ENCODE measurements around the gene ZNF503.

ZNF503 gene

GRCh38 chr10:75407224-75407712 lies 5.7 kb upstream of the ZNF503 start:
- FAIRE-seq = no peak
- DNase-seq (ENCODE audit: insufficient read length, low spot score) = no peak

DNA sequence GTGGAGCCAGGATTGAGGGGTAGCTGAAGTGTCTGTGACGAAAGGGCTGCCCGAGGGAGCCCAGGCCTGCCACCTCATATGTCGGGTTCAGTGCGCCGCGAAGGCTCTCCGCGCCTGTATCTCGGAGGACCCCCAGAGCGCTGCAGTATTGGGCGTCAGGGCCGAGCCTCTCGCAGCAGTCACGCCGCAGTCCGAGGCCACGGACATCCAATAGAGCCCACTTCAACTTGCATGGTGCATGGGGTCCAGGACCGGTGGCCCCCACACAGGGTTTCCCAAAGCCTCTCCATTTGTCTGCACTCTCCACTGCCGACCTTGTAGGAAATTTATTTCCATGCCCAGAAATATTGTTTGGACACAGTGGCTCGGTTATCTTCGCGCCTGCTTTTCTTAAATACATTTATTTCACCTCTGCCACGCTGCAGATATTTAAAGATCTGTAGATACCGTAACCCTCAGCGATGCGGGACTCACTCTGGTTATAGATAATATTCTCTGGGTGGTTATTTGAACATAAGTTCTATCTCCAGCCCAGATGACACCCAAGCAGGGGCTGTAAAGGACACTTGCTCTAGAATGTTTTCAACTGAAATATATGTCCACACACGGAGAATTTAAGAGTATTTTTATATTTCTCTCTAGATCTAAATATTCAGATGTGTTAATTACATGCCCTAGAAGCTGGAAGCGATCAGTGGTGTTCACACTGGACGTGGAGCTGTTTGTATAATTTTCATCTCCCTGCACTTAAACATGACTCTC lies 5.1 kb upstream of the ZNF503 start:
- FAIRE-seq = no peak

DNA sequence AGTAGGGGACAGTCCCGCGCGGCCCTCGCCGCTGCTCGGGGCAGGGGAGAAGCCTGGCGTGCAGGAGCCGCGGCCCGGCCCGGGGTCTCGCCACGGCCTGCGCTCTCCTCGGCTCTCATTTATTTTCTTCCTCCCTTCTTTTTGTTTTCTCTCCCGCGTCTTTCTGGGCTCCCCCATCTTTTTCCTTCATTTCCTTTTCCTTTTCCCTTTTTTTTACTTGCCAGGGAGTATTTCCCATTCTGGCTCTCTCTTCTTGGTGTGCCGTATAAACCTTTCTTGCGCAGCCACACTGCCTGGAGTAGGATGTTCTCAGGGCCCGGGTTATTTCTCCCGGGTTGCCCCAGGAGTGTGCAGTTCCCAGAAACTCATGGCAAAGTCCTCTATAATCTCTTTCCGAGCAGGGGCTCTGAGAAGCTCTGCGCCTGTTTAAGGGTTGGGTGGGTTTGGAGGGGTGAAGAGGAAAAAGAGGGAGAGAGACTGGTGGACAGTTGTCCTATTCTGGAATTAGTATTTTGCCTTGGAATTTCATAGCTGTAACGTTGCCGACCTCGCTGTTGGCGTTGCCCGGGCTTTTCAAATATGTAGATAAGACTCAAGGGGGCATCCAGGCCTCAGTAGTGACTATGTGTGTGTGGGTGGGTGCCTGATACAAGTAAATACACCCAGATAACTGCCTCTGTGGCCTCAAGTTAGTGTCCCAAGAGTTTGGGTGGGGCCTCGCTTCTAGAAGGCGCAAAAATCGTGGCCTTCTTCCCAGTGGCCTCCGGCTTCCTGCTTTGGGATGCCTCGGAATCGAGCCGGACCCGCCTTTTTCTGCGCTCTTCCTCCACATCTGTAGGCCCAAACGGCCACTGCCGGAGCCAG lies 4.3 kb upstream of the ZNF503 start:
- FAIRE-seq (no peak), DNase-seq (ENCODE audit: insufficient read length, low spot score) (no peak)

More for the DNA sequence above, 5.1 kb upstream of the ZNF503 start:
- no peak for DNase-seq (ENCODE audit: insufficient read length, low spot score)

GRCh38 chr10:75404815-75405597 lies 3.4 kb upstream of the ZNF503 start:
- no peak for FAIRE-seq
- no peak for DNase-seq (ENCODE audit: insufficient read length, low spot score)

- peak; percentile 72 for DNase-seq (ENCODE audit: insufficient read length, low spot score)
- FAIRE-seq = peak; percentile 83
Observed at GRCh38 chr10:75403939-75404814, 2.6 kb upstream of the ZNF503 start.

DNA sequence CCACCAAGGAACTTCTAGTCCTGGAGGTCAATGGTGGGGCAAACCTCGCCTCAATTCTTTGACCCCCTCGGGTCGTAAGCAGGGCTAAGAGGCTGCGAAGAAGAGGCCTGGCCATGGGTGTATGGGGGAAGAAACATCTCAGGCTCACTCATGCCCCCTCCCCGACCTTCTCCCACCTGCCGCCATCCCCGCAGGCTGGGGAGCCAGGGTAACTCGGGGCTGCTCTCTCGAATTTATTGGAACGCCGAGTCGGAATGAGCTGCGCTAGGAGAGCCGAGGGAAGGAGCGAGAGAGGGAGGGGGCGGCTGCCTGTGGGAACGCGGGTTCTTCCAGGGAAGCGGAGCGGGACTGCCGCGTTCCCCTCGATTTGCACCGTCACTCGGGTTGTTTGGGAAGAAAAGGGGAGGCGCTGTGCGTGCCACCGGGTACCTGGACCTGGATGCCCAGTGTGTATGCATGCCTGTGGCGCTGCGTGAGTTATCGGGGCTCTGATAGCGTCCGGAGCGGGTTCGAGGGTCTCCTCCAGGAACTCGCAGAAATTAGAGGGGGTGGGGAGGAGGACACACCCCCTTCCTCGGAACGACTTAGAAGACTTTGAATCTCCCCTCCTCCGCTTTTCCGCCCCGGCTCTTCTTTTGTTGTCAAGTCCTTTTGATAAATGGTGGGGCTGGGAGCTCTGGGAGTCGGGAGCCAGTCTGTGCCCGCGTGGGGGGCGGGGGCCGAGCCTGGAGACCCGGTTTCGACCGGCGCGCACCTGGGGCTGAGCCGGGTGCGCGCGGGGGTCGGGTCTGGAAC lies 1.8 kb upstream of the ZNF503 start:
- FAIRE-seq (no peak), DNase-seq (ENCODE audit: insufficient read length, low spot score) (no peak)

DNA sequence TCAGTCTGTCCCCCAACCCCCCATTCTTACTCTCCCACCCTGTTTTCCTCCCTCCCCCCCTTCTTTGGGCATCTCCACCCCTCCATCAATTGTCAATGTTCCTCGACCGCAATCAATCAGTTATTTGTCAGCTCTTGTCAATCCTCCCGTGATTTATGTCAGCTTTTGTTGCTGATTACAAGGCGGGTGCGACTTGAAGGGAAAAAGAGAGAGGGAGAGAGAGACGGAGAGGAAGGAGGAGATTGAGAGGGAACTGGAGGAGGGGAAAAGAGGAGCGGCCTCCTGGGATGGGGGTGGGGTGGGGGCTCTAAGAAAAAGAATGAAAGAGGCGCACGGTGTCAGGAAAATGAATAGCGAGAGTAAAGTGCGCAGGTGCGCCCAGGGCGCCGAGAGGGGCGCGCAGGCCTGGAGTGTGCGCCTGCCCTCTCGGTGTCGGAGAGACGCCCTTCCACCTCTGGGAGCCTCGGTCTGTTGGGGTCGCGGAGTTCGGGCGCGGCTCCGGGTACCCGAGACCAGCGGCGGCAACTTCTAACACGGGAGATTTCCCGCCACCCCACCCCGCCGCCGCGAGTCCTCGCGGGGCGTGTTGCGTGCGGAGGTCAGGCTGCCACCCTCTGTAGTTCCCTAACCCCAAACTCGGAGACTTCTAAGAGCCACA lies 1.1 kb upstream of the ZNF503 start:
- DNase-seq (ENCODE audit: insufficient read length, low spot score) (no peak), FAIRE-seq (no peak)

DNA sequence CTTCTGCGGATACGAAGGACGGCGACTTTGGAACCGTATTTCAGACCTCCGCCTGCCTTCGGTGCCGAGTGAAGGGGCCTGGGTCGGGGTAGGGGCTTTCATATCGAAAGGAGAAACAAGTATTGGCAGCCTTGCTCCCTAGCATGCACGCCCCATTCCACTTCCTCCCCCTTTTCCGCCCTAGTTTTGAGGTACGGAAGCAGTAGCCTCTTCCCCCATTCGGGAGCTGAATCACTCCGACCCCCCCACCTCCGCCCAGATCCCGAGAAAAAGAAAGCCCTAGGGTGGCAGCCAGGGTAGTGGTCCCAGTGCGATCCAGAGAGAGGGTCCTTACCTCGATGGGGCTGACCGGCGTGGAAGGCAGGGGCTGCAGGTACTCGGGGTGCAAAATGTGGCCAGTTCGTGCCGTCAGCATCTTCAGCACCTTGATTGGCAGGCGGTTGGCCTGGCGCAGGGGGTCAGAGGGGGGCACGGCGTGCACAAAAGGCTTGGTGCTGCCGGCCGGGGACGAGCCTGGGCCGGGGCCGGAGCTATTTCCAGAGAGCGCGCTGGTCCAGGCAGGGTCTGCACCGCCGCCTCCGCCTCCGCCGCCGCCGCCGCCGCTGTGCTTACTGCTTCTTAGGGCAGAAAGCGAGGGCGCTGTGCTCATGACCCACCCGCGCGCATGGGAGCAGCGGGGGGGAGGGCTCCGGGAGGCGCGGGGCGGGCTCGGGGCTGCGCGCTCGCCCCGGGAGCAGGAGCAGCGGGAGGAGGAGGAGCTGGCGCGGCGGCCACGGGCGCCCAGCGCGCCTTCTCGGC lies 594 bp downstream of the ZNF503 start:
- FAIRE-seq (peak; percentile 55), DNase-seq (ENCODE audit: insufficient read length, low spot score) (no peak)

DNA sequence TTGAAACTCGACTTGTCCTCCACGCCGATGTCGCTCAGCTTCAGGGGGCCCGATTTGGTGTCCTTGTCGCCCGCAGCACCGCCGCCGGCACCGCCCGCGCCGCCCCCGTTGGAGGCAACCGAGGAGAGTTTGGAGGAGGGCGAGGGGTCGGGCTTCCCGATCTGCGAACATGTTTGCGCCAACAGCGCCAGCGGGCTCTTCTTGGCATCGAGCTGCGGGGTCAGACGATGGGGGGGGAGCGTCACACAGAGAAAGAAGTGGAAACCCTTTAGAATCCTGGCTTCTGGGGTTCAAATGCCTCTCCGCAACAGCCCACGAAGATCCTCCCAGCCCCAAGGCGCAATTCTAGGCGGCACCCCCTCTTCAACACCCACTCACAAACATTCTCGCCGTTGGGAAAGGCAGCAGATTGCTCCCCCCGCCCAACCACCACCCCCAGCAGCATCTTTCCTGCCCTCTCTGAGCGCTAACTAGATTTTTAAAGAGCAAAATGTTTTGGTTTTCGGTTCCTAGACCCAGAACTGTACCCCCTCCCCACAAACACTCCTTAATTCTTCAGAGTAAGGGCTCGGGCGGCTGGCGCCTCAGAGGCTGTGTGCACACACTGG lies 1.3 kb downstream of the ZNF503 start:
- DNase-seq (ENCODE audit: insufficient read length, low spot score) = no peak
- no peak for FAIRE-seq

DNA sequence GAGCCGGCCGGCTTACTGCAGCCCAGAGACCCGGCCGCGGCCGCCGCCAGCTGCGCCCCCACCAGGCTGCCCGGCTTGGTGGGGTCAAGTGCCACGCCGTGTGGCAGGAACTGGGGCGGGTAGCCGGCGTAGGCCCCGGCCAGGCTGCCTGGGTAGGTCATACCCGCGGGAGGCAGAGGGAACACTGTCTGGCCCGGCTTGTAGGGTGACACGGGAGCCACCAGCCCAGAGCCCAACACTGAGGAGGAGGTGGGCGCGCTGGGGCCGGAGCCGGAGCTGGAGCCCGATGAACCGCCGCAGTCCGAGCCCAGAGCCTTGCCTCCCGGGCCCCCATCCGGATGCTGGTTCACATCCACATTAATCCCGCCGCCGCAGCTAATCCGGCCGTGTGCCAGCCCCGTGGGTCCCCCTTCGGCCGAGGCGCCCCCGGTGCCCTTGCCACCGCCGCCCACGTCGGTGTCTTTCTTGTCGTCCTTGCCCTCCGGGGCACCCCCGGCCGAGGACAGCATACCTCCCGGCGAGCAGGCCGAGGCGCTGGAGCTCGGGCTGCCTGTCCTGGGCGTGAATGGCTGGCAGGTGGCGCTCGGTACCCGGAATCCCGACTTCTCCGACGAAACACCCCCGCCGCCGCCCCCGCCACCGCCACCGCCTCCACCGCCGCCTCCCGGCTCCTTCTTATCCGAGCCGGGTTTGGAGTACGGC lies 2.0 kb downstream of the ZNF503 start:
- peak; percentile 87 for DNase-seq (ENCODE audit: insufficient read length, low spot score)

GRCh38 chr10:75398692-75399460 lies 2.7 kb downstream of the ZNF503 start:
- FAIRE-seq (no peak), DNase-seq (ENCODE audit: insufficient read length, low spot score) (no peak)

More for the DNA sequence above, 2.0 kb downstream of the ZNF503 start:
- FAIRE-seq = no peak

DNA sequence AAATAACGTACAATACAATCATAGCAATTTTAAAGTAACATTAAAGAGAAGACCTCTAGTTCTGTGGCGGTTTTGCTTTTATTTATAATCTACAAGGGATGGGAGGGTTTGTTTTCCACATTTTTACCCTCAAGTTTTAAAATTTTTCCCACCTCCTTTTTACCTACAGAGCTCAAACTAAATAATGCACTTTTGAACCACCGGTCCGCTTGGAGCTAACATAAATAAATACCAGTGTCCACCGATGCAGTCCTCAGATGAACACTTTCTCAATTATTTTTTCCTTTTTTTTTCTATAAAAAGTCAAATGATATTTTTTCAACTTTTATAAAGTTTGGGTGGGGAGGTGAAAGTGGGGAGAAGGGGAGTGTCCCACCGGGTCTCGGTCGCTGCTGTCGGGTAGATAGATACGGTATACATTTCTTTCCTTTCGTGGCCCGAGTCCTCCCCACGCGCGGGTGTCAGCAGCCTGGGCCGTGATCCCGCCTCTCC lies 3.3 kb downstream of the ZNF503 start:
- DNase-seq (ENCODE audit: insufficient read length, low spot score) (no peak), FAIRE-seq (no peak)

- DNase-seq (ENCODE audit: insufficient read length, low spot score) (no peak), FAIRE-seq (no peak)
Observed at GRCh38 chr10:75397496-75398199, 3.9 kb downstream of the ZNF503 start.

DNA sequence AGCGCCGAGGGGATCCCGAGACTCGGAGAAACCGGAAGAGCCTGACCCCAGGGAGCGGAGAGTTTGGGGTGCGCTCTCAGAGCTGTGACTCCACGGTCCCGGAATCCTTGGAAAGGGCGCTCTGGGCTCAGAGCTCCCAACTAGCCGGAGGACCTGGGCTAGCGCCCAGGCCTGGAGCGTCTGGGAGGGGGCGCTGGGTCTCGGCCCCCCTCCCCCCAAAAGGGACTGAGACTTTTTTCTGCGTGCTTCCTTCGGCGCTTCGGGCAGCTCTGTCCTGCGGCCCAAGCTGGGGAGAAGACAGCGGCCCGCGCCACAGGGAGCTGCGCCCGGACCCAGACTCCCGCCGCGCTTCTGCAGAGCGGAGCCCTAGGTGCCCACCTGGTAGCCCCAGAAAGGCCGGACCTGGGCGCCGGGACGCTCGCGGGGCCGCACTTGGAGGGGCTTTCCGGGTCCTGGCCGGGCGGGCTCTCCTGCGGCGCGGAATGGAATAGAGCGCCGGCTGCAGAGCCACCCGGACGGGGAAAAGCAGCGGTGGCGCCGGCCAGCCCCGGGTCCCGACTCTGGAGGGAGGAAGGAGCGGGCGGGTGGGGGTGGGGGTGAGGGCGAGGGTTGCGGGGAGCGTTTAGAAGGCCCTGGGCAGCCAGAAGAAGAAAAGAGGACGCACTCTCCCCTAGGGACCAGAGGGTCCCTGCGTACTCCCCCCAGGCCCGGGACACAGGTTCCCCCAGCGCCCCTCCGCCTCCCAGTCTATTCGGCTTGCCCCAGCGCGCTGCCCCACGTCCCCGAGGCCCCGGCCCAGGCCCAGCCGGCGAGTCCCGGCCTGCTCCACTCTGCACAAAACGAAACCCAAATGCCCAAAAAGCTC lies 4.7 kb downstream of the ZNF503 start:
- no peak for FAIRE-seq

More for the DNA sequence above, 4.7 kb downstream of the ZNF503 start:
- no peak for DNase-seq (ENCODE audit: insufficient read length, low spot score)

Data from GM19239 (cell line).